ENCODE data around the gene MRPL47. TPM values are rescaled to one million over a fixed set of nuclear protein-coding genes. Genes with fewer than 3 reads are reported as not detected.

MRPL47 gene
- total and polyA plus RNA-seq, 2 experiments from 2014 or later = 46.7 to 229 TPM

DNA sequence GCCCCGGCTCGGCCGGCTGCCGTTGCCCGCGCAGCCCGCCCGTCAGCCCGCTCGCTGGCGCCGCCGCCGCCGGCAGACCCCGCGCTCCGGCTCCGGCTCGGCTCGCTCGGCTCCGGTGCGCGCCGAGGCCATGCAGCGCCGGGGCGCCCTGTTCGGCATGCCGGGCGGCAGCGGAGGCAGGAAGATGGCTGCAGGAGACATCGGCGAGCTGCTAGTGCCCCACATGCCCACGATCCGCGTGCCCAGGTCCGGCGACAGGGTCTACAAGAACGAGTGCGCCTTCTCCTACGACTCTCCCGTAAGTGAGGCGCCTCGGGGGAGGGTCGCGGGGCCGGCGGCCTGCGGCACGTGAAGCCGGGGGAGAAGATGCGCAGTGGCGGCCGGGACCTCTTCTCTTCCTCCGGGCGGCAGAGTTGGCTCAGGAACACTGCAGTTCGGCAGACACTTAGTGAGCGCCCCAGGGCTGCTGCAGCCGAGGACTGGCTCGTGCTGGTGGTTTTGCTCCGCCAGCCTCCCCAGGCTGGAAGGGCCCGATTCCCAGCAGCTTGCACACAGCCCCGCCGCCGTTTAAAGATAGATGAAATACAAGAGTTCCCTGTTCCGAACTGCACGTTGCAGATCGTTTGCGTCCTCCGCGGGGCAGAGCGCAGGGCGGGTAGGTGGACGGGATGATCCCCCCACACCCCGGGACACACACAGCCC, 48.8 kb upstream of the MRPL47 start:
- Mint-ChIP-seq H3K4me1 (peaks cover 26% of the 10 kb centered on the region), H3K36me3 (ENCODE audit: low read depth) (peaks cover 7% of the 10 kb centered on the region), H3K9me3 (peaks cover 5% of the 10 kb centered on the region; the same call in 1 of the 3 replicates), H3K27me3 (ENCODE audit: insufficient read depth, low read depth, poor library complexity) (peaks cover 18% of the 10 kb centered on the region), H3K4me3 (peak overlapping the region; percentile 94), H3K27ac (peak overlapping the region; percentile 71)
- TF ChIP-seq EZH2phosphoT487 (IDR thresholded peaks at IDR 0.05; ENCODE audit: unreplicated experiment) = no peak
- TF ChIP-seq, protein P1, sequence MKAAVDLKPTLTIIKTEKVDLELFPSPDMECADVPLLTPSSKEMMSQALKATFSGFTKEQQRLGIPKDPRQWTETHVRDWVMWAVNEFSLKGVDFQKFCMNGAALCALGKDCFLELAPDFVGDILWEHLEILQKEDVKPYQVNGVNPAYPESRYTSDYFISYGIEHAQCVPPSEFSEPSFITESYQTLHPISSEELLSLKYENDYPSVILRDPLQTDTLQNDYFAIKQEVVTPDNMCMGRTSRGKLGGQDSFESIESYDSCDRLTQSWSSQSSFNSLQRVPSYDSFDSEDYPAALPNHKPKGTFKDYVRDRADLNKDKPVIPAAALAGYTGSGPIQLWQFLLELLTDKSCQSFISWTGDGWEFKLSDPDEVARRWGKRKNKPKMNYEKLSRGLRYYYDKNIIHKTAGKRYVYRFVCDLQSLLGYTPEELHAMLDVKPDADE (IDR thresholded peaks at IDR 0.05) = no peak
- no peak; the same call in 1 of the 2 replicates for TF ChIP-seq POLR2AphosphoS5 (IDR thresholded peaks at IDR 0.05; ENCODE audit: low read depth)
- TF ChIP-seq, protein P2, sequence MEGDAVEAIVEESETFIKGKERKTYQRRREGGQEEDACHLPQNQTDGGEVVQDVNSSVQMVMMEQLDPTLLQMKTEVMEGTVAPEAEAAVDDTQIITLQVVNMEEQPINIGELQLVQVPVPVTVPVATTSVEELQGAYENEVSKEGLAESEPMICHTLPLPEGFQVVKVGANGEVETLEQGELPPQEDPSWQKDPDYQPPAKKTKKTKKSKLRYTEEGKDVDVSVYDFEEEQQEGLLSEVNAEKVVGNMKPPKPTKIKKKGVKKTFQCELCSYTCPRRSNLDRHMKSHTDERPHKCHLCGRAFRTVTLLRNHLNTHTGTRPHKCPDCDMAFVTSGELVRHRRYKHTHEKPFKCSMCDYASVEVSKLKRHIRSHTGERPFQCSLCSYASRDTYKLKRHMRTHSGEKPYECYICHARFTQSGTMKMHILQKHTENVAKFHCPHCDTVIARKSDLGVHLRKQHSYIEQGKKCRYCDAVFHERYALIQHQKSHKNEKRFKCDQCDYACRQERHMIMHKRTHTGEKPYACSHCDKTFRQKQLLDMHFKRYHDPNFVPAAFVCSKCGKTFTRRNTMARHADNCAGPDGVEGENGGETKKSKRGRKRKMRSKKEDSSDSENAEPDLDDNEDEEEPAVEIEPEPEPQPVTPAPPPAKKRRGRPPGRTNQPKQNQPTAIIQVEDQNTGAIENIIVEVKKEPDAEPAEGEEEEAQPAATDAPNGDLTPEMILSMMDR (conservative IDR thresholded peaks at IDR 0.05; ENCODE audit: low read depth in 2 of 2) = peak in 1 of 2 experiments; percentile 41; a peak in 1 of 4 replicates
- H3K27ac ChIP-seq (ENCODE audit: low read depth) = peak overlapping the region; percentile 87; the same call in 1 of the 2 replicates
- peak overlapping the region; percentile 85 for H2AFZ ChIP-seq
- peaks cover 15% of the 10 kb centered on the region for H4K20me1 ChIP-seq (replicated peaks; ENCODE audit: insufficient read depth)
- peak overlapping the region; percentile 95 for H3K4me3 ChIP-seq
- peak overlapping the region; percentile 98 for H3K4me2 ChIP-seq
- H3K9me2 ChIP-seq (ENCODE audit: insufficient read depth) = no peaks in the 10 kb centered on the region
- ATAC-seq (peak; percentile 78), DNase-seq (ENCODE audit: low spot score) (peak; percentile 79)
- no peaks in the 10 kb centered on the region; the same call in 1 of the 2 replicates for H3F3A ChIP-seq (replicated peaks; ENCODE audit: low read depth)
- peaks cover 47% of the 10 kb centered on the region for H3K79me2 ChIP-seq (replicated peaks; ENCODE audit: insufficient read depth)
- no peaks in the 10 kb centered on the region for H3K36me3 ChIP-seq (ENCODE audit: insufficient read depth)
- H3K27me3 ChIP-seq (ENCODE audit: insufficient read depth) = peaks cover 13% of the 10 kb centered on the region
- H3K4me1 ChIP-seq (ENCODE audit: insufficient read depth) = peaks cover 20% of the 10 kb centered on the region

DNA sequence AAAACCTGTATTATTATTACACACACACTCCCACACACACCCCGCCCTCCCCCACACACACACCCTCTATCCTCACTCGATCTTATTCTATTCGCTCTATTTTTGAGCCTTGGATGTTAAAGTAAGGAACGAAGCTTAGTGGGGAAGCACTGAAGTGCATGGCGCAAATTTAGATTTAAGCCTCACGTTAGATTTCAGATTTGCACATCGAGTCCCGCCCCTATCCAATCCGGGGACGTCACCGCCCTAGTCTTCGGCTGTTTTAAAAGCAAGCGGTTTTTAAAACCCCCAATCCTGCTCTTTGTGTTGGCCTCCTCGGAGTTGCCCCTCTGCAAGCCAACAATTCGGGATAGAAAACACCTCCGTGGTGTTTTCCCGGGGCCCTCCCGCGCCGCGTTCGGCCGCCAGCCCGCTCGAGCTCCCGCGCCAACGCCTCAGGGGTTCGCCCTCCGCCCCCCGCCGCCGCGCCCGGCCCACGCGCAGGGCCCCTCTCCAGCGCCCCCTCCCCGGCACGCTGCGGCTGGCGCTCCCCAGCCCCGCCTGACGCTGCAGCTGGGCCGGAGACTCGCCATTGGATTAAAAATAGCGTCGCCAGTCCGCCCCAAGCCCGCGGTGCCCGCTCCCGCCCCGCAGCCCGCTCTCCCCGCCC, 48.1 kb upstream of the MRPL47 start, which contains the start of gene USP13:
TSS of gene USP13 (plus strand) at position 594 of the 649 bp plus-strand sequence. CDS start 186 bp downstream, outside the sequence.
- peaks cover 4% of the 10 kb centered on the region for H3K36me3 Mint-ChIP-seq (ENCODE audit: low read depth)
- H3K4me3 Mint-ChIP-seq = peak within 1 kb of the TSS; percentile 94
- H3K9me2 ChIP-seq (ENCODE audit: insufficient read depth) = no peaks in the 10 kb centered on the region
- H3K4me2 ChIP-seq = peak within 1 kb of the TSS; percentile 98
- peaks cover 22% of the 10 kb centered on the region for H3K4me1 Mint-ChIP-seq
- H3K27me3 ChIP-seq (ENCODE audit: insufficient read depth) = peaks cover 13% of the 10 kb centered on the region
- peaks cover 15% of the 10 kb centered on the region for H3K4me1 ChIP-seq (ENCODE audit: insufficient read depth)
- peak within 1 kb of the TSS; percentile 87; the same call in 1 of the 2 replicates for H3K27ac ChIP-seq (ENCODE audit: low read depth)
- H3K27ac Mint-ChIP-seq = peak within 1 kb of the TSS; percentile 89
- ATAC-seq = peak; percentile 70
- no peaks in the 10 kb centered on the region for H3K36me3 ChIP-seq (ENCODE audit: insufficient read depth)
- H2AFZ ChIP-seq = peak within 1 kb of the TSS; percentile 85
- DNase-seq (ENCODE audit: low spot score) = peak; percentile 86
- peaks cover 40% of the 10 kb centered on the region for H3K79me2 ChIP-seq (replicated peaks; ENCODE audit: insufficient read depth)
- H4K20me1 ChIP-seq (replicated peaks; ENCODE audit: insufficient read depth) = peaks cover 13% of the 10 kb centered on the region
- H3K27me3 Mint-ChIP-seq (ENCODE audit: insufficient read depth, low read depth, poor library complexity) = peaks cover 16% of the 10 kb centered on the region
- H3F3A ChIP-seq (replicated peaks; ENCODE audit: low read depth) = no peaks in the 10 kb centered on the region; the same call in 1 of the 2 replicates
- H3K4me3 ChIP-seq = peak within 1 kb of the TSS; percentile 95
- H3K9me3 Mint-ChIP-seq = peaks cover 5% of the 10 kb centered on the region; the same call in 1 of the 3 replicates
- TF ChIP-seq NANOG (IDR thresholded peaks at IDR 0.05; ENCODE audit: borderline replicate concordance) (no peak), CREB1 (CRISPR knock-in tag; IDR thresholded peaks at IDR 0.05; ENCODE audit: low read depth) (0 out of 2 replicates have a peak, but pooled peaks have one; percentile 21), ZNF114 (CRISPR knock-in tag; IDR thresholded peaks at IDR 0.05) (no peak), POLR2AphosphoS5 (IDR thresholded peaks at IDR 0.05; ENCODE audit: low read depth) (peak; percentile 24; the same call in 1 of the 2 replicates), JUNB (IDR thresholded peaks at IDR 0.05; ENCODE audit: unreplicated experiment) (no peak), EZH2phosphoT487 (IDR thresholded peaks at IDR 0.05; ENCODE audit: unreplicated experiment) (no peak), EZH2 (IDR thresholded peaks at IDR 0.05; ENCODE audit: low read depth, unreplicated experiment) (no peak), STAT1 (IDR thresholded peaks at IDR 0.05; ENCODE audit: unreplicated experiment) (no peak), ZNF331 (CRISPR knock-in tag; IDR thresholded peaks at IDR 0.05; ENCODE audit: low read depth) (no peak)
- TF ChIP-seq, protein P1 (IDR thresholded peaks at IDR 0.05) = no peak
- TF ChIP-seq, protein P3, sequence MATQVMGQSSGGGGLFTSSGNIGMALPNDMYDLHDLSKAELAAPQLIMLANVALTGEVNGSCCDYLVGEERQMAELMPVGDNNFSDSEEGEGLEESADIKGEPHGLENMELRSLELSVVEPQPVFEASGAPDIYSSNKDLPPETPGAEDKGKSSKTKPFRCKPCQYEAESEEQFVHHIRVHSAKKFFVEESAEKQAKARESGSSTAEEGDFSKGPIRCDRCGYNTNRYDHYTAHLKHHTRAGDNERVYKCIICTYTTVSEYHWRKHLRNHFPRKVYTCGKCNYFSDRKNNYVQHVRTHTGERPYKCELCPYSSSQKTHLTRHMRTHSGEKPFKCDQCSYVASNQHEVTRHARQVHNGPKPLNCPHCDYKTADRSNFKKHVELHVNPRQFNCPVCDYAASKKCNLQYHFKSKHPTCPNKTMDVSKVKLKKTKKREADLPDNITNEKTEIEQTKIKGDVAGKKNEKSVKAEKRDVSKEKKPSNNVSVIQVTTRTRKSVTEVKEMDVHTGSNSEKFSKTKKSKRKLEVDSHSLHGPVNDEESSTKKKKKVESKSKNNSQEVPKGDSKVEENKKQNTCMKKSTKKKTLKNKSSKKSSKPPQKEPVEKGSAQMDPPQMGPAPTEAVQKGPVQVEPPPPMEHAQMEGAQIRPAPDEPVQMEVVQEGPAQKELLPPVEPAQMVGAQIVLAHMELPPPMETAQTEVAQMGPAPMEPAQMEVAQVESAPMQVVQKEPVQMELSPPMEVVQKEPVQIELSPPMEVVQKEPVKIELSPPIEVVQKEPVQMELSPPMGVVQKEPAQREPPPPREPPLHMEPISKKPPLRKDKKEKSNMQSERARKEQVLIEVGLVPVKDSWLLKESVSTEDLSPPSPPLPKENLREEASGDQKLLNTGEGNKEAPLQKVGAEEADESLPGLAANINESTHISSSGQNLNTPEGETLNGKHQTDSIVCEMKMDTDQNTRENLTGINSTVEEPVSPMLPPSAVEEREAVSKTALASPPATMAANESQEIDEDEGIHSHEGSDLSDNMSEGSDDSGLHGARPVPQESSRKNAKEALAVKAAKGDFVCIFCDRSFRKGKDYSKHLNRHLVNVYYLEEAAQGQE (IDR thresholded peaks at IDR 0.05; ENCODE audit: unreplicated experiment) = no peak

Data from GM23338 (cell line).